H1 (cell line): ENCODE data around the gene NXPH1.

Experiments
- CBX8 ChIP-seq: fragments of 300-800, 300-1000 bp; sonication (generic); IDR thresholded peaks from 2 replicates; pipeline ENCODE4 v1.7.1; 2016; ENCODE audit warnings: low read depth, low read length, borderline replicate concordance
- CHD2 ChIP-seq: IDR thresholded peaks from 2 replicates; pipeline ENCODE4 v1.6.1; 2012; ENCODE audit warnings: low read length, improper control_type of control experiment
- RAD21 ChIP-seq, 2 experiments: IDR thresholded peaks in 1 of 2; conservative IDR thresholded peaks in 1 of 2; 2 replicates each; pipeline ENCODE4 v1.6.1; 2011; ENCODE audit warnings: low read depth in 2 of 2, low read length in 2 of 2, improper control_type of control experiment in 1 of 2, inconsistent platforms in 1 of 2, mild to moderate bottlenecking in 1 of 2, moderate library complexity in 1 of 2
- TF ChIP-seq, protein P1 (sequence below), 3 experiments: IDR thresholded peaks; 1 replicate in 2 of 3; 2 replicates in 1 of 3; pipeline versions ENCODE4 v1.5.1 to v1.6.1; 2011; ENCODE audit warnings: low read length in 3 of 3, mild to moderate bottlenecking in 3 of 3, inconsistent platforms in 2 of 3, low read depth in 1 of 3, moderate library complexity in 1 of 3; ENCODE audit not compliant: insufficient read depth in 1 of 3; ENCODE audit errors: control extremely low read depth in 1 of 3

DNA sequence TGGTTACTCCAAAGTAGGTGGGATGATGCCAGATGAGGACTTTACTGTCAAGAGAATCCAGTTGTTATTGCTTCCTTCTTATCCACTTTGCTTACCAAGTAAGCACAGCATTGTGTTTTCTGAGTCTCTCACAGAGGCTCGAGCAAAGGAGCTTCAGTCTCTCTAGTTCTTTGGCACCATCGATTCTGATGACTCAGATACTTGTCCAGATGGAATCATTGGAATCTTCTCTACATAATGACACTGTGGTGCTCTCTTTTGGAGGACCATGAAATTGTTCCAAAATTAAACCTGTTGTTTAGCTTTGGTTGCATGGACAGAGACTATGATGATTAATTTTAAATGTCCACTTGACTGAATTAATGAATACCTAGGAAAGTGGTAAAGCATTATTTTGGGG is 132.6 kb downstream of the NXPH1 start:
- TF ChIP-seq, protein P1, sequence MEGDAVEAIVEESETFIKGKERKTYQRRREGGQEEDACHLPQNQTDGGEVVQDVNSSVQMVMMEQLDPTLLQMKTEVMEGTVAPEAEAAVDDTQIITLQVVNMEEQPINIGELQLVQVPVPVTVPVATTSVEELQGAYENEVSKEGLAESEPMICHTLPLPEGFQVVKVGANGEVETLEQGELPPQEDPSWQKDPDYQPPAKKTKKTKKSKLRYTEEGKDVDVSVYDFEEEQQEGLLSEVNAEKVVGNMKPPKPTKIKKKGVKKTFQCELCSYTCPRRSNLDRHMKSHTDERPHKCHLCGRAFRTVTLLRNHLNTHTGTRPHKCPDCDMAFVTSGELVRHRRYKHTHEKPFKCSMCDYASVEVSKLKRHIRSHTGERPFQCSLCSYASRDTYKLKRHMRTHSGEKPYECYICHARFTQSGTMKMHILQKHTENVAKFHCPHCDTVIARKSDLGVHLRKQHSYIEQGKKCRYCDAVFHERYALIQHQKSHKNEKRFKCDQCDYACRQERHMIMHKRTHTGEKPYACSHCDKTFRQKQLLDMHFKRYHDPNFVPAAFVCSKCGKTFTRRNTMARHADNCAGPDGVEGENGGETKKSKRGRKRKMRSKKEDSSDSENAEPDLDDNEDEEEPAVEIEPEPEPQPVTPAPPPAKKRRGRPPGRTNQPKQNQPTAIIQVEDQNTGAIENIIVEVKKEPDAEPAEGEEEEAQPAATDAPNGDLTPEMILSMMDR (IDR thresholded peaks at IDR 0.05; ENCODE audit: control extremely low read depth in 1 of 3, insufficient read depth in 1 of 3, low read depth in 1 of 3, low read length in 3 of 3) = no peak
- no peak for TF ChIP-seq CHD2
- TF ChIP-seq RAD21 (IDR thresholded peaks at IDR 0.05 in 1 of 2, conservative IDR thresholded peaks at IDR 0.05 in 1 of 2; ENCODE audit: low read depth in 2 of 2, low read length in 2 of 2) = no peak
- TF ChIP-seq CBX8 = no peak
